WERI-Rb-1 (cell line): ENCODE data around the gene LENG8.

Experiments used
- DNase-seq: peaks from one replicate; pipeline ENCODE4 v3.0.0-alpha.2; 2020
- H3K27ac ChIP-seq: fragments of 250-450 bp; sonication (Bioruptor Pico); 2 replicates; pipeline ENCODE4 v1.5.1; 2020; ENCODE audit warnings: mild to moderate bottlenecking, moderate library complexity
- H3K27me3 ChIP-seq: fragments of 250-450 bp; sonication (Bioruptor Pico); 2 replicates; pipeline ENCODE4 v1.5.1; 2021; ENCODE audit warnings: mild to moderate bottlenecking, low read depth, moderate library complexity; ENCODE audit not compliant: insufficient read depth, severe bottlenecking
- H3K36me3 ChIP-seq: fragments of 250-450 bp; sonication (Bioruptor Pico); 2 replicates; pipeline ENCODE4 v1.5.1; 2020; ENCODE audit warnings: mild to moderate bottlenecking, moderate library complexity
- H3K4me3 ChIP-seq: 2 replicates; pipeline ENCODE4 v1.5.1; 2011; ENCODE audit warnings: low read depth, mild to moderate bottlenecking, control low read depth, low read length
- H3K9me3 ChIP-seq: fragments of 250-450 bp; sonication (Bioruptor Pico); 2 replicates; pipeline ENCODE4 v1.5.1; 2021; ENCODE audit warnings: mild to moderate bottlenecking, moderate library complexity; ENCODE audit not compliant: severe bottlenecking
- TF ChIP-seq, protein P1 (sequence below): IDR thresholded peaks from 2 replicates; pipeline ENCODE4 v1.5.1; 2011; ENCODE audit warnings: low read depth, mild to moderate bottlenecking, control low read depth, inconsistent platforms, low read length

Gene LENG8

GRCh38 chr19:54460230-54461005, 11.4 kb downstream of the LENG8 start:
- Histone ChIP-seq H3K36me3 (peaks cover 63% of the 10 kb centered on the region), H3K27ac (no peak overlapping the region), H3K9me3 (no peaks in the 10 kb centered on the region), H3K27me3 (no peaks in the 10 kb centered on the region), H3K4me3 (no peak overlapping the region)
- TF ChIP-seq, protein P1, sequence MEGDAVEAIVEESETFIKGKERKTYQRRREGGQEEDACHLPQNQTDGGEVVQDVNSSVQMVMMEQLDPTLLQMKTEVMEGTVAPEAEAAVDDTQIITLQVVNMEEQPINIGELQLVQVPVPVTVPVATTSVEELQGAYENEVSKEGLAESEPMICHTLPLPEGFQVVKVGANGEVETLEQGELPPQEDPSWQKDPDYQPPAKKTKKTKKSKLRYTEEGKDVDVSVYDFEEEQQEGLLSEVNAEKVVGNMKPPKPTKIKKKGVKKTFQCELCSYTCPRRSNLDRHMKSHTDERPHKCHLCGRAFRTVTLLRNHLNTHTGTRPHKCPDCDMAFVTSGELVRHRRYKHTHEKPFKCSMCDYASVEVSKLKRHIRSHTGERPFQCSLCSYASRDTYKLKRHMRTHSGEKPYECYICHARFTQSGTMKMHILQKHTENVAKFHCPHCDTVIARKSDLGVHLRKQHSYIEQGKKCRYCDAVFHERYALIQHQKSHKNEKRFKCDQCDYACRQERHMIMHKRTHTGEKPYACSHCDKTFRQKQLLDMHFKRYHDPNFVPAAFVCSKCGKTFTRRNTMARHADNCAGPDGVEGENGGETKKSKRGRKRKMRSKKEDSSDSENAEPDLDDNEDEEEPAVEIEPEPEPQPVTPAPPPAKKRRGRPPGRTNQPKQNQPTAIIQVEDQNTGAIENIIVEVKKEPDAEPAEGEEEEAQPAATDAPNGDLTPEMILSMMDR = no peak
- no peak for DNase-seq

- DNase-seq = no peak
- TF ChIP-seq, protein P1 = no peak
- Histone ChIP-seq H3K36me3 (peaks cover 55% of the 10 kb centered on the region), H3K9me3 (no peaks in the 10 kb centered on the region), H3K4me3 (no peak overlapping the region), H3K27ac (no peak overlapping the region), H3K27me3 (no peaks in the 10 kb centered on the region)
Observed at GRCh38 chr19:54461210-54461609, 12.2 kb downstream of the LENG8 start.

- H3K27ac ChIP-seq = no peak overlapping the region
- H3K27me3 ChIP-seq = no peaks in the 10 kb centered on the region
- DNase-seq = no peak
- TF ChIP-seq, protein P1 = no peak
- no peak overlapping the region for H3K4me3 ChIP-seq
- no peaks in the 10 kb centered on the region for H3K9me3 ChIP-seq
- peaks cover 51% of the 10 kb centered on the region for H3K36me3 ChIP-seq
Observed at GRCh38 chr19:54461613-54462012, 12.6 kb downstream of the LENG8 start.

- H3K27me3 ChIP-seq = no peaks in the 10 kb centered on the region
- no peaks in the 10 kb centered on the region for H3K9me3 ChIP-seq
- no peak for DNase-seq
- peaks cover 46% of the 10 kb centered on the region for H3K36me3 ChIP-seq
- TF ChIP-seq, protein P1 = no peak
- H3K4me3 ChIP-seq = no peak overlapping the region
- H3K27ac ChIP-seq = peak overlapping the region; percentile 90
Observed at GRCh38 chr19:54462047-54462654, 13.2 kb downstream of the LENG8 start.

- peaks cover 38% of the 10 kb centered on the region for H3K36me3 ChIP-seq
- DNase-seq = peak; percentile 63
- TF ChIP-seq, protein P1 = peak; percentile 44
- no peaks in the 10 kb centered on the region for H3K27me3 ChIP-seq
- peak overlapping the region; percentile 76 for H3K4me3 ChIP-seq
- no peaks in the 10 kb centered on the region for H3K9me3 ChIP-seq
- peak overlapping the region; percentile 90 for H3K27ac ChIP-seq
Observed at GRCh38 chr19:54462655-54463530, 13.9 kb downstream of the LENG8 start.
